Smooth muscle cell (in vitro differentiated cells): ENCODE data around the gene SPECC1. TPM values are rescaled to one million over a fixed set of nuclear protein-coding genes. Genes with fewer than 3 reads are reported as not detected.
"Not testable (repeated sequence)": the region's sequence is repeated elsewhere in the genome, so short reads cannot be mapped to it uniquely, and the experiment has no call there.

ENCODE experiments used
- DNase-seq: peaks from one replicate; lab custom pipeline; 2025; ENCODE audit not compliant: unreplicated experiment; lab: John Stamatoyannopoulos, UW
- H2AFZ ChIP-seq: fragments of 200-600 bp; sonication (generic); 2 replicates; pipeline ENCODE4 v1.6.0; 2016; ENCODE audit warnings: antibody characterized with exemption, low read depth, mild to moderate bottlenecking
- H3F3A ChIP-seq: fragments of 200-600 bp; sonication (generic); 2 replicates; pipeline ENCODE4 v1.6.0; 2017; ENCODE audit warnings: antibody characterized with exemption, low read depth
- H3K27ac ChIP-seq: fragments of 200-600 bp; sonication (generic); 2 replicates; pipeline ENCODE4 v1.5.1; 2016; ENCODE audit warnings: low read depth, mild to moderate bottlenecking
- H3K27me3 ChIP-seq: fragments of 200-600 bp; sonication (generic); 2 replicates; pipeline ENCODE4 v1.6.1; 2016; ENCODE audit warnings: low read depth, mild to moderate bottlenecking
- H3K36me3 ChIP-seq: fragments of 200-600 bp; sonication (generic); 2 replicates; pipeline ENCODE4 v1.5.1; 2016; ENCODE audit warnings: low read depth
- H3K4me1 ChIP-seq: fragments of 200-600 bp; sonication (generic); 2 replicates; pipeline ENCODE4 v1.5.1; 2016; ENCODE audit warnings: low read depth
- H3K4me2 ChIP-seq: fragments of 200-600 bp; sonication (generic); 2 replicates; pipeline ENCODE4 v1.6.0; 2016; ENCODE audit warnings: mild to moderate bottlenecking
- H3K4me3 ChIP-seq: fragments of 200-600 bp; sonication (generic); 2 replicates; pipeline ENCODE4 v1.5.1; 2016; ENCODE audit warnings: mild to moderate bottlenecking
- H3K79me2 ChIP-seq: fragments of 200-600 bp; sonication (generic); 2 replicates; pipeline ENCODE4 v1.6.0; 2016; ENCODE audit warnings: low read depth, mild to moderate bottlenecking
- H3K9ac ChIP-seq: fragments of 200-600 bp; sonication (generic); 2 replicates; pipeline ENCODE4 v1.6.0; 2016; ENCODE audit warnings: low read depth
- H3K9me3 ChIP-seq: fragments of 200-600 bp; sonication (generic); replicated peaks from 2 replicates; pipeline ENCODE4 v1.5.1; 2016; ENCODE audit warnings: low read depth
- H4K20me1 ChIP-seq: fragments of 200-600 bp; sonication (generic); 2 replicates; pipeline ENCODE4 v1.6.0; 2016; ENCODE audit warnings: low read depth
- CTCF ChIP-seq: fragments of 200-600 bp; sonication (generic); IDR thresholded peaks from 2 replicates; pipeline ENCODE4 v1.5.1; 2017; ENCODE audit warnings: borderline replicate concordance, mild to moderate bottlenecking, antibody characterized with exemption; ENCODE audit not compliant: insufficient read depth, poor library complexity, severe bottlenecking
- WGBS: methylation state at CpG from one replicate; pipeline ENCODE4 v1.1.7; 2016; ENCODE audit warnings: low lambda C conversion rate; 5-methylcytosine and 5-hydroxymethylcytosine counted together
- polyA plus RNA-seq: library from polyadenylated mRNA; unstranded; fragments of >200 nt; fragmentation: Nextera tagmentation; extraction: Ambion mirVana; gene quantifications from 2 replicates; pipeline ENCODE4 v1.2.1, GENCODE V29; 2016
- total RNA-seq: library from RNA; depleted of rRNA; stranded (reverse); fragments of >200 nt; gene quantifications from 2 replicates; pipeline ENCODE4 v1.2.3, GENCODE V29; 2014

SPECC1 gene
- total and polyA plus RNA-seq, 2 experiments from 2014 or later, result 20.0 to 72.0 TPM

GRCh38 chr17:20010099-20010863 lies 1.1 kb downstream of the SPECC1 start:
- Histone ChIP-seq H3K4me2 (peak overlapping the region; percentile 85), H3K79me2 (no peaks in the 10 kb centered on the region), H3K9me3 (no peaks in the 10 kb centered on the region), H3F3A (no peaks in the 10 kb centered on the region), H2AFZ (peak overlapping the region; percentile 94), H3K36me3 (no peaks in the 10 kb centered on the region), H3K4me1 (peaks cover 6% of the 10 kb centered on the region), H4K20me1 (no peaks in the 10 kb centered on the region), H3K27me3 (peaks cover 64% of the 10 kb centered on the region), H3K9ac (no peak overlapping the region), H3K27ac (no peak overlapping the region), H3K4me3 (peak overlapping the region; percentile 60)
- WGBS, result 22% methylated on average over 11 of the region's 11 CpGs
- peak; percentile 24 for TF ChIP-seq CTCF
- DNase-seq, result no peak

- no peaks in the 10 kb centered on the region for H3K79me2 ChIP-seq
- no peaks in the 10 kb centered on the region for H3K36me3 ChIP-seq
- no peak overlapping the region for H3K9ac ChIP-seq
- no peak overlapping the region for H3K27ac ChIP-seq
- peaks cover 57% of the 10 kb centered on the region for H3K27me3 ChIP-seq
- no peaks in the 10 kb centered on the region for H4K20me1 ChIP-seq
- TF ChIP-seq CTCF, result no peak
- no peak overlapping the region for H3K4me3 ChIP-seq
- peaks cover 6% of the 10 kb centered on the region for H3K4me1 ChIP-seq
- H3K4me2 ChIP-seq, result no peak overlapping the region
- no peaks in the 10 kb centered on the region for H3F3A ChIP-seq
- H2AFZ ChIP-seq, result no peak overlapping the region
- H3K9me3 ChIP-seq, result no peaks in the 10 kb centered on the region
- DNase-seq, result no peak
- whole genome bisulfite sequencing, result 93% methylated on average over 1 of the region's 1 CpG
Observed at GRCh38 chr17:20010936-20011335, 1.8 kb downstream of the SPECC1 start.

GRCh38 chr17:20012017-20012536 lies 2.9 kb downstream of the SPECC1 start:
- Histone ChIP-seq H3K9me3 (no peaks in the 10 kb centered on the region), H3K27me3 (peaks cover 46% of the 10 kb centered on the region), H3K4me1 (peaks cover 6% of the 10 kb centered on the region), H2AFZ (no peak overlapping the region), H3K4me3 (no peak overlapping the region), H3K4me2 (no peak overlapping the region), H3K36me3 (no peaks in the 10 kb centered on the region), H4K20me1 (no peaks in the 10 kb centered on the region), H3K79me2 (no peaks in the 10 kb centered on the region), H3K27ac (no peak overlapping the region), H3F3A (no peaks in the 10 kb centered on the region), H3K9ac (no peak overlapping the region)
- no peak for TF ChIP-seq CTCF
- DNase-seq, result no peak
- WGBS, result 75% methylated on average over 2 of the region's 2 CpGs

- not testable (repeated sequence) for H3K79me2 ChIP-seq, H3K4me2 ChIP-seq, H3K9ac ChIP-seq, H3F3A ChIP-seq, H3K4me1 ChIP-seq, H3K36me3 ChIP-seq, H3K27ac ChIP-seq, H3K9me3 ChIP-seq, H3K4me3 ChIP-seq, DNase-seq, H4K20me1 ChIP-seq, H2AFZ ChIP-seq
- 93% methylated on average over 25 of the region's 32 CpGs for WGBS
- H3K27me3 ChIP-seq, result peaks cover 22% of the 10 kb centered on the region
Observed at GRCh38 chr17:20016475-20016992, 7.4 kb downstream of the SPECC1 start.
